GM12878 (cell line): ENCODE results near the gene DNAJC7. TPM values are rescaled to one million over a fixed set of nuclear protein-coding genes. Genes with fewer than 3 reads are reported as not detected.

ENCODE experiments used
- ATAC-seq: fragments of 200-7000 bp; cut with Tn5 transposase; 3 replicates; pipeline ENCODE4 v1.9.1; 2020; ENCODE audit warnings: mild to moderate bottlenecking, moderate library complexity
- BruUV-seq: library from RNA; stranded (reverse); fragments of 400-500 nt; replicated peaks from 2 replicates; lab custom pipeline; 2021; lab: Mats Ljungman, UMichigan
- CTCF ChIA-PET: fragments of 300-600 bp; sonication (Branson Sonifier 250); formaldehyde crosslinking; extraction: SDS; loops from one replicate; lab custom pipeline; 2021; ENCODE audit warnings: inconsistent platforms; lab: Yijun Ruan, JAX
- POLR2A ChIA-PET: fragments of 350-600 bp; formaldehyde crosslinking; extraction: SDS; loops from one replicate; lab custom pipeline; 2021; ENCODE audit warnings: inconsistent platforms; lab: Charles Lee
- RAD21 ChIA-PET: fragments of 300-600 bp; sonication (Branson Sonifier 250); formaldehyde crosslinking; loops from one replicate; lab custom pipeline; 2023; ENCODE audit warnings: antibody characterized with exemption; ENCODE audit not compliant: unreplicated experiment; lab: Charles Lee
- SMC1A ChIA-PET: fragments of 300-600 bp; sonication (Branson Sonifier 250); formaldehyde crosslinking; loops from one replicate; lab custom pipeline; 2023; ENCODE audit not compliant: unreplicated experiment, uncharacterized antibody; lab: Charles Lee
- DNase-seq: peaks from one replicate; pipeline ENCODE4 v3.0.0-alpha.2; 2011; ENCODE audit warnings: low read depth, low spot score
- FAIRE-seq: peaks from 3 replicates; lab custom pipeline; 2011; peaks lifted over from hg19 to GRCh38; lab: Jason Lieb, UNC
- H2AFZ ChIP-seq: 2 replicates; pipeline ENCODE4 v1.6.0; 2011; ENCODE audit warnings: low read depth, low read length, control low read depth; ENCODE audit not compliant: control insufficient read depth
- H3K27ac ChIP-seq: 2 replicates; pipeline ENCODE4 v1.5.1; 2011; ENCODE audit warnings: control low read depth; ENCODE audit not compliant: control insufficient read depth, insufficient read depth
- H3K27me3 ChIP-seq, 2 experiments: replicated peaks in 1 of 2; 2 replicates each; pipeline versions ENCODE4 v1.6.0 to v1.6.1; 2011; ENCODE audit warnings: low read length in 1 of 2; ENCODE audit not compliant: control insufficient read depth in 2 of 2, insufficient read depth in 2 of 2
- H3K36me3 ChIP-seq, 2 experiments: 2 replicates each; pipeline ENCODE4 v1.5.1; 2011; ENCODE audit warnings: low read length in 1 of 2; ENCODE audit not compliant: control insufficient read depth in 2 of 2, insufficient read depth in 2 of 2
- H3K4me1 ChIP-seq: 2 replicates; pipeline ENCODE4 v1.6.1; 2011; ENCODE audit warnings: mild to moderate bottlenecking, low read length, moderate library complexity, mixed read lengths; ENCODE audit not compliant: control insufficient read depth, insufficient read depth
- H3K4me2 ChIP-seq: 2 replicates; pipeline ENCODE4 v1.6.0; 2011; ENCODE audit warnings: control low read depth; ENCODE audit not compliant: control insufficient read depth, insufficient read depth
- H3K4me3 ChIP-seq: fragments of 200-600 bp; sonication (generic); 2 replicates; pipeline ENCODE4 v1.5.1; 2016
- H3K79me2 ChIP-seq: 2 replicates; pipeline ENCODE4 v1.6.0; 2011; ENCODE audit warnings: low read length; ENCODE audit not compliant: control insufficient read depth, insufficient read depth
- H3K9ac ChIP-seq: 2 replicates; pipeline ENCODE4 v1.8.0; 2011; ENCODE audit warnings: low read length, control low read depth, mixed read lengths; ENCODE audit not compliant: control insufficient read depth, insufficient read depth
- H3K9me3 ChIP-seq: replicated peaks from 3 replicates; pipeline ENCODE4 v1.5.1; 2011; ENCODE audit warnings: mild to moderate bottlenecking, low read length; ENCODE audit not compliant: control insufficient read depth, insufficient read depth
- H4K20me1 ChIP-seq: 2 replicates; pipeline ENCODE4 v1.6.0; 2011; ENCODE audit not compliant: control insufficient read depth, insufficient read depth
- ETV6 ChIP-seq, 2 experiments: fragments of 450-650 bp in 1 of 2; IDR thresholded peaks in 1 of 2; conservative IDR thresholded peaks in 1 of 2; 2 replicates each; pipeline ENCODE4 v1.6.1; 2014; ENCODE audit warnings: antibody characterized with exemption in 1 of 2, borderline replicate concordance in 1 of 2, low read depth in 1 of 2, mild to moderate bottlenecking in 1 of 2, moderate library complexity in 1 of 2
- FOXK2 ChIP-seq: fragments of 450-650 bp; IDR thresholded peaks from 2 replicates; pipeline ENCODE4 v1.6.1; 2017; ENCODE audit warnings: mild to moderate bottlenecking, moderate library complexity
- KDM1A ChIP-seq: fragments of 200-600 bp; sonication (generic); IDR thresholded peaks from 2 replicates; pipeline ENCODE4 v1.6.1; 2016; ENCODE audit warnings: borderline replicate concordance
- MXI1 ChIP-seq: fragments of 150-350 bp; IDR thresholded peaks from 2 replicates; pipeline ENCODE4 v1.6.1; 2011; ENCODE audit warnings: low read depth, mild to moderate bottlenecking, inconsistent platforms, low read length, improper control_type of control experiment
- NR2F1 ChIP-seq: fragments of 450-650 bp; conservative IDR thresholded peaks from 2 replicates; pipeline ENCODE4 v1.6.1; 2017; ENCODE audit warnings: mild to moderate bottlenecking
- POLR2AphosphoS5 ChIP-seq: IDR thresholded peaks from 2 replicates; pipeline ENCODE4 v1.6.1; 2011; ENCODE audit warnings: mild to moderate bottlenecking, low read length, inconsistent platforms
- RBBP5 ChIP-seq: fragments of 200-600 bp; sonication (generic); conservative IDR thresholded peaks from 2 replicates; pipeline ENCODE4 v1.6.1; 2016
- RCOR1 ChIP-seq: conservative IDR thresholded peaks from 2 replicates; pipeline ENCODE4 v1.6.1; 2012; ENCODE audit warnings: low read depth, low read length, improper control_type of control experiment
- RELB ChIP-seq: fragments of 450-650 bp; IDR thresholded peaks from 2 replicates; pipeline ENCODE4 v1.6.1; 2017; ENCODE audit warnings: low read depth, mild to moderate bottlenecking, moderate library complexity
- RUNX3 ChIP-seq: IDR thresholded peaks from 2 replicates; pipeline ENCODE4 v1.6.1; 2012; ENCODE audit warnings: low read length, inconsistent platforms
- STAT3 ChIP-seq: IDR thresholded peaks from 2 replicates; pipeline ENCODE4 v1.6.1; 2011; ENCODE audit warnings: low read depth, low read length, improper control_type of control experiment
- USF2 ChIP-seq: IDR thresholded peaks from 2 replicates; pipeline ENCODE4 v1.6.1; 2011; ENCODE audit warnings: low read depth, low read length, improper control_type of control experiment, borderline replicate concordance
- WGBS: methylation state at CpG from one replicate; pipeline ENCODE4 v1.1.6; 2016; ENCODE audit warnings: low lambda C conversion rate; ENCODE audit not compliant: insufficient replicate concordance, insufficient coverage; ENCODE audit errors: missing lambda C conversion rate; 5-methylcytosine and 5-hydroxymethylcytosine counted together
- in situ Hi-C: fragments of 300-500 bp; cut with MboI; formaldehyde crosslinking; loops from 9 replicates; pipeline ENCODE4 v1.14.3; 2018; ENCODE audit warnings: mixed read lengths
- intact Hi-C: fragments of 100-400 bp; cut with micrococcal nuclease; formaldehyde crosslinking; loops from one replicate; pipeline ENCODE4 v1.14.2; 2022; ENCODE audit not compliant: unreplicated experiment
- polyA plus RNA-seq, 11 experiments: library from polyadenylated mRNA; depleted of rRNA in 4 of 11; unstranded in 6 of 11; stranded (reverse) in 5 of 11; fragments of >200 nt; fragmentation: Nextera tagmentation in 4 of 11; fragmentation: Illumina TruSeq in 1 of 11; extraction: Ambion mirVana in 4 of 11; extraction: Trizol in 1 of 11; gene quantifications; 1 replicate in 1 of 11; 2 replicates in 10 of 11; pipeline versions ENCODE4 v1.2.1 to v1.2.3, GENCODE V29; 2011 to 2016; ENCODE audit warnings: inconsistent platforms in 2 of 11, missing spikeins in 2 of 11, low read depth in 1 of 11
- total RNA-seq, 4 experiments: library from RNA; depleted of rRNA in 3 of 4; stranded (reverse); fragments of >200 nt in 3 of 4; fragmentation: Illumina TruSeq in 1 of 4; extraction: Trizol in 1 of 4; gene quantifications; 2 replicates each; pipeline versions ENCODE4 v1.2.1 to v1.2.3, GENCODE V29; 2013 to 2021

The DNAJC7 gene
- total and polyA plus RNA-seq, 10 of the 15 experiments (the other 5 are each of a cell fraction or from before 2014, with no cell fraction given), result 60.1 to 173 (median 94.9) TPM

DNA sequence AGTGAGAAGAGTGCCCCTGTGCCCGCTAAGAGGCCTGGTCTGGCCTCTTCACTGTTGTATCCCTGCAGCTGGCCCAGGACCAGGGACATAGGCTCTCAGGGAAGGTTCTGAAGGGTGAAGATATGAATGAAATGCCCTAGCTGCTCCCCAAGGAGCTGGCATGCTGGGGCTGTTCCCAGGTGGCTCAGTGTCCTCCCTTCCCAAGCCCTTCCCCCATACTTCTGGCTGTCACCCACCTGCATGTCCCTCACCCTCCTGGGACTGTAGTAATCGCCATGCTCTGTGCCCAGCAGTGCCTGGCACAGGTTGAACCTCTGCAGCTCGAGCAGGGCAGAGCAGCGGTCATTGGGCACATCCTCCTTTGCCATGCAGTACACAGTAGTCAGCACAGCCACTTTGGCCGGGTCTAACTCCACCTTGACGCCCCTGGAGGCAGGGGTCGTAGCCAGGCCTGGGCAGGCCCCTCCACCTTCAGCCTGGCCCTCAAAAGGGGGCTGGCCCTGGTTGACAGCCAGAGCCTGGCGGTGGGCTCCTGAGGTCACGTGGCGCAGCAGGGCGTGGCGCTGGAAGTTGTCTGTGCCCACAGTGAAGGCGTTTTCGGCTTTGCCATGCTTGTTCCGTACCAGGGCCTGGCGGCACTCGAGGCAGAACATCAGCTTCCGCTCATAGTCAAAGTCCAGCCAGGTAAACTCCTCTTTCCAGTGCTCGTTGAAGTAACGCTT is 25.5 kb upstream of the DNAJC7 start:
- Histone ChIP-seq H3K9ac (no peak overlapping the region), H3K4me3 (no peak overlapping the region), H3K9me3 (no peaks in the 10 kb centered on the region), H3K27me3 (no peaks in the 10 kb centered on the region), H2AFZ (no peak overlapping the region), H3K4me1 (peaks cover 8% of the 10 kb centered on the region; the same call in 1 of the 2 replicates), H3K27ac (no peak overlapping the region), H3K79me2 (no peaks in the 10 kb centered on the region), H4K20me1 (no peaks in the 10 kb centered on the region), H3K36me3 (no peaks in the 10 kb centered on the region), H3K4me2 (no peak overlapping the region)
- ChIA-PET SMC1A (interaction anchor here (1.7 kb wide), 1 partner anchor 73 kb away, joined by 4 read pairs; no protein-coding TSS in a partner anchor), POLR2A (no interaction called here), CTCF (interaction anchor here (2.0 kb wide), 1 partner anchor 23 kb away, joined by 6 read pairs; no protein-coding TSS in a partner anchor), RAD21 (no interaction called here)
- in situ Hi-C loops, result no loop called here
- no peak for DNase-seq
- intact Hi-C loops, result no loop called here
- no peak for FAIRE-seq
- no TSS peak for BruUV-seq
- ATAC-seq, result no peak
- no peak for TF ChIP-seq USF2
- no peak for TF ChIP-seq RCOR1
- TF ChIP-seq MXI1, result no peak
- no peak for TF ChIP-seq NR2F1
- WGBS, result 51% methylated on average over 20 of the region's 20 CpGs

GRCh38 chr17:42041619-42042018 is 24.4 kb upstream of the DNAJC7 start:
- SMC1A ChIA-PET, result interaction anchor here (1.2 to 1.7 kb wide), 2 partner anchors 21 to 74 kb away, joined by 3 to 4 read pairs; partner anchors contain the start of gene NKIRAS2
- FAIRE-seq, result no peak
- TF ChIP-seq RELB (no peak), FOXK2 (no peak), ETV6 (conservative IDR thresholded peaks at IDR 0.05 in 1 of 2, IDR thresholded peaks at IDR 0.05 in 1 of 2; ENCODE audit: borderline replicate concordance in 1 of 2, low read depth in 1 of 2) (no peak), POLR2AphosphoS5 (no peak), RBBP5 (no peak), RUNX3 (no peak), STAT3 (no peak), KDM1A (no peak)

More at GRCh38 chr17:42041619-42042018, 24.4 kb upstream of the DNAJC7 start:
- H3K4me2 ChIP-seq, result no peak overlapping the region
- no TSS peak for BruUV-seq
- in situ Hi-C loops, result no loop called here
- H3K4me1 ChIP-seq, result peaks cover 8% of the 10 kb centered on the region; the same call in 1 of the 2 replicates
- H3K27me3 ChIP-seq, result no peaks in the 10 kb centered on the region
- no peak for ATAC-seq
- RAD21 ChIA-PET, result interaction anchor here (1.4 kb wide), 1 partner anchor 111 kb away, joined by 4 read pairs; the partner anchor contains the start of gene ODAD4
- no peak for DNase-seq
- POLR2A ChIA-PET, result interaction anchor here (0.6 to 1.3 kb wide), 3 partner anchors 11 to 38 kb away, joined by 3 read pairs; no protein-coding TSS in a partner anchor
- no peak overlapping the region for H3K9ac ChIP-seq
- no peaks in the 10 kb centered on the region for H3K36me3 ChIP-seq
- H4K20me1 ChIP-seq, result no peaks in the 10 kb centered on the region
- no peak overlapping the region for H3K4me3 ChIP-seq
- H3K79me2 ChIP-seq, result no peaks in the 10 kb centered on the region
- CTCF ChIA-PET, result interaction anchor here (0.7 to 2.0 kb wide), 7 partner anchors 8 to 76 kb away, joined by 3 to 6 read pairs (median 3); no protein-coding TSS in a partner anchor
- H2AFZ ChIP-seq, result no peak overlapping the region
- no peaks in the 10 kb centered on the region for H3K9me3 ChIP-seq
- H3K27ac ChIP-seq, result no peak overlapping the region
- intact Hi-C loops, result no loop called here
